Liver (tissue), 9 donors: Measurements from ENCODE around the gene TASOR2. TPM values are rescaled to one million over a fixed set of nuclear protein-coding genes. Genes with fewer than 3 reads are reported as not detected.
A peak's percentile ranks its signal among the peaks of the same experiment; 100 is the strongest.

Experiments used
- DNase-seq: peaks from one replicate; pipeline ENCODE4 v3.0.0-alpha.2; 2017; ENCODE audit warnings: low spot score
- H3K27ac ChIP-seq, 2 donors: one replicate each; pipeline ENCODE4 v1.7.0; 2013; ENCODE audit warnings: inconsistent platforms in 2 of 2, low read length in 2 of 2, control low read depth in 1 of 2, low read depth in 1 of 2, mild to moderate bottlenecking in 1 of 2
- H3K27me3 ChIP-seq, 4 donors: one replicate each; pipeline versions ENCODE4 v1.6.1 to v1.7.0; 2013; ENCODE audit warnings: low read length in 3 of 4, inconsistent platforms in 1 of 4, mild to moderate bottlenecking in 1 of 4, moderate library complexity in 1 of 4; ENCODE audit not compliant: control insufficient read depth in 4 of 4, insufficient read depth in 4 of 4
- H3K36me3 ChIP-seq, 4 donors: one replicate each; pipeline versions ENCODE4 v1.6.1 to v1.7.0; 2013; ENCODE audit warnings: low read length in 3 of 4, mild to moderate bottlenecking in 3 of 4, low read depth in 1 of 4, moderate library complexity in 1 of 4; ENCODE audit not compliant: control insufficient read depth in 4 of 4, insufficient read depth in 3 of 4
- H3K4me1 ChIP-seq, 4 donors: one replicate each; pipeline versions ENCODE4 v1.6.1 to v1.7.0; 2013; ENCODE audit warnings: low read length in 3 of 4, mild to moderate bottlenecking in 3 of 4, moderate library complexity in 1 of 4; ENCODE audit not compliant: control insufficient read depth in 4 of 4, insufficient read depth in 4 of 4
- H3K4me3 ChIP-seq, 3 donors: one replicate each; pipeline versions ENCODE4 v1.6.1 to v1.7.0; 2013; ENCODE audit warnings: low read length in 3 of 3, control low read depth in 1 of 3, low read depth in 1 of 3, mild to moderate bottlenecking in 1 of 3
- H3K9ac ChIP-seq, 2 donors: one replicate each; pipeline ENCODE4 v1.7.0; 2013; ENCODE audit warnings: low read length in 2 of 2, mild to moderate bottlenecking in 2 of 2, moderate library complexity in 2 of 2, control low read depth in 1 of 2, low read depth in 1 of 2
- H3K9me3 ChIP-seq, 4 donors: one replicate each; pipeline versions ENCODE4 v1.6.1 to v1.7.0; 2013; ENCODE audit warnings: low read length in 3 of 4; ENCODE audit not compliant: control insufficient read depth in 4 of 4
- FOXA1 ChIP-seq: IDR thresholded peaks from 2 replicates; pipeline ENCODE4 v1.6.1; 2016; ENCODE audit warnings: antibody characterized with exemption
- FOXA2 ChIP-seq: IDR thresholded peaks from 2 replicates; pipeline ENCODE4 v1.6.1; 2016; ENCODE audit warnings: antibody characterized with exemption
- GABPA ChIP-seq, 2 donors: IDR thresholded peaks in 1 of 2; conservative IDR thresholded peaks in 1 of 2; 2 replicates each; pipeline ENCODE4 v1.6.1; 2016; ENCODE audit warnings: antibody characterized with exemption in 2 of 2, mild to moderate bottlenecking in 1 of 2, moderate library complexity in 1 of 2
- HNF4G ChIP-seq: IDR thresholded peaks from 2 replicates; pipeline ENCODE4 v1.6.1; 2016; ENCODE audit warnings: antibody characterized with exemption
- JUND ChIP-seq, 2 donors: IDR thresholded peaks; 2 replicates each; pipeline ENCODE4 v1.6.1; 2016; ENCODE audit warnings: antibody characterized with exemption in 2 of 2
- NR2F2 ChIP-seq: IDR thresholded peaks from 2 replicates; pipeline ENCODE4 v1.6.1; 2016; ENCODE audit warnings: antibody characterized with exemption
- RAD21 ChIP-seq, 2 donors: IDR thresholded peaks; 2 replicates each; pipeline ENCODE4 v1.6.1; 2016; ENCODE audit warnings: antibody characterized with exemption in 2 of 2, mild to moderate bottlenecking in 2 of 2
- RXRA ChIP-seq, 2 donors: IDR thresholded peaks; 2 replicates each; pipeline ENCODE4 v1.6.1; 2017 to 2018; ENCODE audit warnings: antibody characterized with exemption in 2 of 2, mild to moderate bottlenecking in 1 of 2
- SP1 ChIP-seq: IDR thresholded peaks from 2 replicates; pipeline ENCODE4 v1.6.1; 2018; ENCODE audit warnings: antibody characterized with exemption, mild to moderate bottlenecking
- YY1 ChIP-seq: IDR thresholded peaks from 2 replicates; pipeline ENCODE4 v1.6.1; 2016; ENCODE audit warnings: antibody characterized with exemption, mild to moderate bottlenecking
- WGBS: extraction: QIAGEN DNeasy Blood & Tissue Kit; methylation state at CpG from one replicate; pipeline ENCODE4 v1.1.7; 2013; 5-methylcytosine and 5-hydroxymethylcytosine counted together
- polyA plus RNA-seq, 2 donors: library from polyadenylated mRNA; stranded (reverse) in 1 of 2; unstranded in 1 of 2; fragments of 200-250 nt in 1 of 2; fragments of >200 nt in 1 of 2; fragmentation: Nextera tagmentation in 1 of 2; extraction: Ambion mirVana in 1 of 2; gene quantifications; one replicate each; pipeline versions ENCODE4 v1.2.1 to v1.2.3, GENCODE V29; 2013 to 2015
- total RNA-seq, 2 donors: library from RNA; depleted of rRNA; stranded (reverse); fragments of >200 nt; gene quantifications; one replicate each; pipeline ENCODE4 v1.2.3, GENCODE V29; 2014
- TF ChIP-seq, protein P1 (sequence below): IDR thresholded peaks from 2 replicates; pipeline ENCODE4 v1.6.1; 2016; ENCODE audit warnings: antibody characterized with exemption, mild to moderate bottlenecking
- TF ChIP-seq, protein P2 (sequence below): IDR thresholded peaks from 2 replicates; pipeline ENCODE4 v1.6.1; 2016; ENCODE audit warnings: antibody characterized with exemption
- TF ChIP-seq, protein P3 (sequence below): IDR thresholded peaks from 2 replicates; pipeline ENCODE4 v1.6.1; 2016; ENCODE audit warnings: antibody characterized with exemption
- donor health status: healthy.
- donor health status: healthy.
- donor health status: healthy.
- donor health status: healthy.
- donor health status: healthy.

The TASOR2 gene
- total and polyA plus RNA-seq, 4 donors: 7.6 to 40.3 (median 14.2) TPM

DNA sequence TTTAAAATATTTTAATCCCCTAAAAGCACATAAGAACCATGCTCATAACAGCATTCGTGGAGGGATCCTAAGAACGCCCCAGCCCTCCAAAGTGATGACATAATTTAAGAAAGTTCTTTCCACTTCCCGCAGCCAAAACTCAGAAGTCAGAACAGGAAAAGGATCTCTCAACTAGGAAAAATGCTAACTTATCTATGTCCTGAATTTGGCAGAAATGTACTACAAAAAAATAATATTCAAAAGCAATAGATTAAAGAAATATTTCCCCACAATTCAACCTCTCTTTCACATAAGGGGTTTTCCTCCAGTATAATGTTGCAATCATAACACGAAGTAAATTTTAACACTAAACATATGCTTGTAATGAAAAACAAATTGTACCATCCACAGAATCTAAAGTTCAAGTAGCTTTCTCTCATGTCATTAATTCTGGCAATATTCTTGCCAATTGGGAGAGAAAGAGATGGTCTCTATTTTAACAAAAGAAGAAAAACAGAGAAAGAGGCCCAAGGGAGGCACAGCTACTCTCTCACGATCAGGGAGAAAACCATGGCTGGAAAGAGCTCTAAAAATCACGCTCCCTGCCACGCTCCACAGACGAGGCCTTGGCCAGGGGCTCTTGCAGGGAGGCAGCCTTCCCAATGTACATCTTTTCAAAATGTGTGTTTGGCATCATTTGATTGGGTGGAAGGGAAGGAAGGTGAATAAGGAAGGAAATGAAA, 41.1 kb upstream of the TASOR2 start:
- no peaks in the 10 kb centered on the region for H3K27me3 ChIP-seq
- H3K27ac ChIP-seq: peak overlapping the region; percentile 1 to 34
- TF ChIP-seq SP1 (no peak), RXRA (IDR thresholded peaks at IDR 0.05) (no peak), JUND (IDR thresholded peaks at IDR 0.05) (no peak), RAD21 (IDR thresholded peaks at IDR 0.05) (no peak), NR2F2 (peak; percentile 40), FOXA1 (no peak)
- TF ChIP-seq, protein P1, sequence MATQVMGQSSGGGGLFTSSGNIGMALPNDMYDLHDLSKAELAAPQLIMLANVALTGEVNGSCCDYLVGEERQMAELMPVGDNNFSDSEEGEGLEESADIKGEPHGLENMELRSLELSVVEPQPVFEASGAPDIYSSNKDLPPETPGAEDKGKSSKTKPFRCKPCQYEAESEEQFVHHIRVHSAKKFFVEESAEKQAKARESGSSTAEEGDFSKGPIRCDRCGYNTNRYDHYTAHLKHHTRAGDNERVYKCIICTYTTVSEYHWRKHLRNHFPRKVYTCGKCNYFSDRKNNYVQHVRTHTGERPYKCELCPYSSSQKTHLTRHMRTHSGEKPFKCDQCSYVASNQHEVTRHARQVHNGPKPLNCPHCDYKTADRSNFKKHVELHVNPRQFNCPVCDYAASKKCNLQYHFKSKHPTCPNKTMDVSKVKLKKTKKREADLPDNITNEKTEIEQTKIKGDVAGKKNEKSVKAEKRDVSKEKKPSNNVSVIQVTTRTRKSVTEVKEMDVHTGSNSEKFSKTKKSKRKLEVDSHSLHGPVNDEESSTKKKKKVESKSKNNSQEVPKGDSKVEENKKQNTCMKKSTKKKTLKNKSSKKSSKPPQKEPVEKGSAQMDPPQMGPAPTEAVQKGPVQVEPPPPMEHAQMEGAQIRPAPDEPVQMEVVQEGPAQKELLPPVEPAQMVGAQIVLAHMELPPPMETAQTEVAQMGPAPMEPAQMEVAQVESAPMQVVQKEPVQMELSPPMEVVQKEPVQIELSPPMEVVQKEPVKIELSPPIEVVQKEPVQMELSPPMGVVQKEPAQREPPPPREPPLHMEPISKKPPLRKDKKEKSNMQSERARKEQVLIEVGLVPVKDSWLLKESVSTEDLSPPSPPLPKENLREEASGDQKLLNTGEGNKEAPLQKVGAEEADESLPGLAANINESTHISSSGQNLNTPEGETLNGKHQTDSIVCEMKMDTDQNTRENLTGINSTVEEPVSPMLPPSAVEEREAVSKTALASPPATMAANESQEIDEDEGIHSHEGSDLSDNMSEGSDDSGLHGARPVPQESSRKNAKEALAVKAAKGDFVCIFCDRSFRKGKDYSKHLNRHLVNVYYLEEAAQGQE: no peak
- TF ChIP-seq, protein P2, sequence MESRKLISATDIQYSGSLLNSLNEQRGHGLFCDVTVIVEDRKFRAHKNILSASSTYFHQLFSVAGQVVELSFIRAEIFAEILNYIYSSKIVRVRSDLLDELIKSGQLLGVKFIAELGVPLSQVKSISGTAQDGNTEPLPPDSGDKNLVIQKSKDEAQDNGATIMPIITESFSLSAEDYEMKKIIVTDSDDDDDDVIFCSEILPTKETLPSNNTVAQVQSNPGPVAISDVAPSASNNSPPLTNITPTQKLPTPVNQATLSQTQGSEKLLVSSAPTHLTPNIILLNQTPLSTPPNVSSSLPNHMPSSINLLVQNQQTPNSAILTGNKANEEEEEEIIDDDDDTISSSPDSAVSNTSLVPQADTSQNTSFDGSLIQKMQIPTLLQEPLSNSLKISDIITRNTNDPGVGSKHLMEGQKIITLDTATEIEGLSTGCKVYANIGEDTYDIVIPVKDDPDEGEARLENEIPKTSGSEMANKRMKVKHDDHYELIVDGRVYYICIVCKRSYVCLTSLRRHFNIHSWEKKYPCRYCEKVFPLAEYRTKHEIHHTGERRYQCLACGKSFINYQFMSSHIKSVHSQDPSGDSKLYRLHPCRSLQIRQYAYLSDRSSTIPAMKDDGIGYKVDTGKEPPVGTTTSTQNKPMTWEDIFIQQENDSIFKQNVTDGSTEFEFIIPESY: no peak
- H3K4me1 ChIP-seq: peaks cover 2 to 22% (median 19%) of the 10 kb centered on the region in 4 donors
- 76% methylated on average over 8 of the region's 8 CpGs for WGBS
- no peak overlapping the region for H3K9ac ChIP-seq
- H3K36me3 ChIP-seq: peaks cover 17 to 39% (median 30%) of the 10 kb centered on the region in 4 donors
- H3K9me3 ChIP-seq: no peaks in the 10 kb centered on the region
- no peak for DNase-seq
- no peak overlapping the region for H3K4me3 ChIP-seq

DNA sequence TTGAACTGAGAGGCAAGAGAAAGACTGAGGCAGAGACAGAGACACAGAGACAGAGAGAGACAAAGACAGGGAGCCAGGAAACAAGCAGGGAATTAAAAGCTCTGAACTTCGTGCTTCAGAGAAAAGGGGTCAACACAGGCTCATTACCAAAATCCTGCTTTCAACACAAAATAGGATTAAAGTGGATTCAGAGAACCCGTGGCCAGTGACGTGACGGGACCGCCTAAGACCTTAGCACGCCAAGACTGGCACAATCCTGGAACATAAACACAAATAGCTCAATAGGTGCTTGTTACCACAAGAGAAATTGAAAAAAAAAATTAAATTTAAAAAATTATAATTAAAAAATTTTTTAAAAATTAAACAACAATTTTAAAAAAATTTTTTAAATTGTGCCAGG, 39.7 kb upstream of the TASOR2 start:
- Histone ChIP-seq H3K36me3 (peaks cover 12 to 28% (median 21%) of the 10 kb centered on the region in 4 donors), H3K27me3 (no peaks in the 10 kb centered on the region), H3K9ac (peak overlapping the region; percentile 5 to 77), H3K27ac (peak overlapping the region; percentile 56 to 78), H3K4me1 (peaks cover 2 to 22% (median 19%) of the 10 kb centered on the region in 4 donors), H3K4me3 (no peak overlapping the region), H3K9me3 (no peaks in the 10 kb centered on the region)
- TF ChIP-seq HNF4G (no peak), RXRA (IDR thresholded peaks at IDR 0.05) (no peak), GABPA (IDR thresholded peaks at IDR 0.05 in 1 of 2, conservative IDR thresholded peaks at IDR 0.05 in 1 of 2) (no peak), FOXA1 (no peak), YY1 (no peak), RAD21 (IDR thresholded peaks at IDR 0.05) (no peak), FOXA2 (no peak)
- TF ChIP-seq, protein P3, sequence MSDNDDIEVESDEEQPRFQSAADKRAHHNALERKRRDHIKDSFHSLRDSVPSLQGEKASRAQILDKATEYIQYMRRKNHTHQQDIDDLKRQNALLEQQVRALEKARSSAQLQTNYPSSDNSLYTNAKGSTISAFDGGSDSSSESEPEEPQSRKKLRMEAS: no peak
- DNase-seq: no peak
- 27% methylated on average over 6 of the region's 6 CpGs for WGBS
